OCI-M2 (cell line): ENCODE results near the gene HLA-A.

Experiments
- DNase-seq: peaks from one replicate; lab custom pipeline; 2025; ENCODE audit not compliant: unreplicated experiment; lab: John Stamatoyannopoulos, UW

The HLA-A gene

GRCh38 chr6:29933955-29934354, 8.4 kb upstream of the HLA-A start:
- DNase-seq: no peak

DNA sequence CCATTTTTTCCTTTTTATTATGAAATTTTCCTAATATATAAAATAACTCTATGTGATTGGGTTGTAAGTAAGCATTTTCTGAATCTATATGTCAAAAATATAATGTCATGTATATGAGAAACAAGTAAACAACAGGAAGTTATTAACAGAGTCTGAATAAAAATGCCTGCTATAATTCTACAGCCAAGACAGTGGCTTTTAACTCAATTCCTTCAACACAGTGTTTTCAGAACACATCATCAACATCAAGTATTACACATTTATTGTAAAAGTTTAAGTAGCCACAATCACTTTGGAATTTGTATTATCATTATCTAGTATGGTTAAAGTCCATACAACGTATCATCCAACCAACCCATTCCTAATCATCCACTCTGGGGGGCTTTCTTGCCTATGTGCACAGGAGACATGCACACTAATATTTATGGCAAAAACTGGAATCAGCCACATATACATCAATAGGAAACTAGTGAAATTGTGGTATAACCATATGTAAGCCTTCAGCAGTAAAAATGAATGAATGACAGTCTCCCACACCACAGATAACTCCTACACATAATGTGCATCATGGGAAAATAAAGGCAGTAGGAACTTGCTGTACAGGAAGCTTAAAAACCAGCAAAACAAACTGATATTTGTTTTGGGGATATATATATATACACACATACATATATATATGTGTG, 6.9 kb upstream of the HLA-A start:
- DNase-seq: no peak

GRCh38 chr6:29938746-29939508, 3.4 kb upstream of the HLA-A start:
- DNase-seq: no peak

- DNase-seq: no peak
Observed at GRCh38 chr6:29941016-29941415, 1.3 kb upstream of the HLA-A start.

DNA sequence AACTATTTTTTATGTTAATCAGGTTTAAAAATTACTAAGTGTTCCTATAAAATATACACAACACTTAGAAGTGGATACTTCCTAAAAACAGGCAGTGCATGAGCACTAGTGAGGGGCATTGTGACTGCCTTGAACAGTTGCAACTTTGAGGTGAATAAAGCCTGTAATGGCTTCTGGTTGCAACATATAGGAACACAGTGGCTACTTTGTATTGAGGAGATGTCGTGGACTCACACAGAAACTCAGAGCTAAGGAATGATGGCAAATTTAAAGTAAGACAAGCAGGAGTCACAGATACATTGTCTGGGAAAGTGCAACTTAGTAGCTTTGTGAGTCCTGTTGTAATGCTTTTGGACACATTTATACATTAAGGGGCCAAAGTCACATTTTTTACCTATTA, 861 bp upstream of the HLA-A start:
- no peak for DNase-seq

- DNase-seq: no peak
Observed at GRCh38 chr6:29941916-29942274, 437 bp upstream of the HLA-A start.

- DNase-seq: no peak
Observed at GRCh38 chr6:29943053-29943966, 978 bp downstream of the HLA-A start.

DNA sequence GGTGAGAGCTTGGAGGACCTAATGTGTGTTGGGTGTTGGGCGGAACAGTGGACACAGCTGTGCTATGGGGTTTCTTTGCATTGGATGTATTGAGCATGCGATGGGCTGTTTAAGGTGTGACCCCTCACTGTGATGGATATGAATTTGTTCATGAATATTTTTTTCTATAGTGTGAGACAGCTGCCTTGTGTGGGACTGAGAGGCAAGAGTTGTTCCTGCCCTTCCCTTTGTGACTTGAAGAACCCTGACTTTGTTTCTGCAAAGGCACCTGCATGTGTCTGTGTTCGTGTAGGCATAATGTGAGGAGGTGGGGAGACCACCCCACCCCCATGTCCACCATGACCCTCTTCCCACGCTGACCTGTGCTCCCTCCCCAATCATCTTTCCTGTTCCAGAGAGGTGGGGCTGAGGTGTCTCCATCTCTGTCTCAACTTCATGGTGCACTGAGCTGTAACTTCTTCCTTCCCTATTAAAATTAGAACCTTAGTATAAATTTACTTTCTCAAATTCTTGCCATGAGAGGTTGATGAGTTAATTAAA, 3.0 kb downstream of the HLA-A start:
- DNase-seq: no peak

DNA sequence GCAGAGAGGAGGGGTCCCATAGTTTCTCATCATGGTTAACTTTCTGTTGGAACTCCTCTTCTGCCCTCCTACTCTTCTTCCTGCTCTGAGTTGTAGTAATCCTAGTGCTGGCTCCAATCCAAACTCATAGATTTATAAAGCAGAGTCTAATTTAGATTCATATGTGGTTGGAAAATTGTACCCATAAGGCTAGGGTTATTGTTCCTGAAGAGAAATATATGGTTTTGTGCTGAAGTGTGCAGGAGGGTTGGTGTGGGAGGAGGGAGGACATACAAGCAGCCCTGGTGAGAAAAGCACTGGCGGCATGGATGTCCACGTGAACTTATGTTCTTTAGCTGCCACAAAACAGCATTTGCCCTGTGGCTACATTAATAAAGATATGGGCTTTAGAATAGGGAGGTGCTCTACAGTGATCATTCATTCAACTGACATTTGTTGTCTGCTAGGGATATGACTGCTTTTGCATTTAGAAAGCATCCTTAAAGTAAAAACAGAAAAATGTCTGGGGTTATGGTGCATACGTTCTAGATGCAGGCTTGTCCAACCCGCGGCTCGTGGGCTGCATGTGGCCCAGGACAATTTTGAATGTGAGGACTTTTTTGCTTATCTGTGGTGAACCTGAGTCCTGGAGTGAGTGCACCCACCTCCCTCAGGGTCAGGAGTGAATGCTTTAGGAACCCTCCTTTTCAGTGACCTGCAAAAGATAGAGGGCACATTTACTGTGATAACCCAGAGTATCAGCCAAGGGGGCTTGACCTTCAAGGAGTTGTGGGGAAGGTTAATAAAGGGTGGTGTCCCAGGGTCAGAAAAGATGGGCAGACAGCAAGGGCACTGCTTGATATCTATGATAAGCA, 4.1 kb downstream of the HLA-A start:
- DNase-seq: no peak

DNA sequence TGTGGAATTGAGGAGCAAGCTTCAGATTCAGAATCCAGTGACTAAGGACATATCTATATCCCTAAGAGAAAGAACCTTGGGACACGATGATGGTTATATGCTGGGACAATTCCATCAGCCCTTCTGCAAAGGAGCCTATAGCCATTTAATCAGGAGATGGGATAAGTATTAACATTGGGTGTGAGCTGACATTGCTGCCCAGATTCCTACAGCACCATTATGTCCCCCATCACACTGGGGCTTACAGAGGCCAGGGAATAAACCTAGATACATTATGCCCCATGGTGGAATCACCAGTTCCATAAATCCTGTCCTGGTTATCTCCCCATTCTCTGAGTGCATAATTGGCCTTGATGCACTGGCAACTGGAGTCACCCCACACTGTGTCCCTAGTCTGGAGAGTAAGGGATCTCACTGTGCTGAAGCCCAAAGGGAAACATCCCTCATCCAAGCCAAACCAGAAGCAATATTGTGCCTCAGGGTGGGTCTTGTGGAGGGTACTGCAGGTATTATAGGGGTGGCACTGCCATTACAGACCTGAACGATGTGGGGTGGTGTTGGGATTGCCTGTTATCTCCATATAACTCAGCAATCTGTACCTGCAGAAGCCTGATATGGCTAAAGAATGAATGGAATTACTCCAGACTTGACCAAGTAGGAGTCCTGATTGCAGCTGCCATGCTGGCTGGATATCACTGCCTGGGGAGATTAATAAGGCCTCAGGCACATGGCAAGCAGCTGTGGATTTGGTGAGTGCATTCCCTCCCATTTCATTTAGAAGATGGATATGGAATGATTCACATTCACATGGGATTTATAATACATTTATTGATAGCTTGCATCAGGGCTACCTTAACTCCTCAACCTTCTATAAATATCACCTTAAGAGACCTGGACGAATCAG, 5.0 kb downstream of the HLA-A start:
- no peak for DNase-seq

DNA sequence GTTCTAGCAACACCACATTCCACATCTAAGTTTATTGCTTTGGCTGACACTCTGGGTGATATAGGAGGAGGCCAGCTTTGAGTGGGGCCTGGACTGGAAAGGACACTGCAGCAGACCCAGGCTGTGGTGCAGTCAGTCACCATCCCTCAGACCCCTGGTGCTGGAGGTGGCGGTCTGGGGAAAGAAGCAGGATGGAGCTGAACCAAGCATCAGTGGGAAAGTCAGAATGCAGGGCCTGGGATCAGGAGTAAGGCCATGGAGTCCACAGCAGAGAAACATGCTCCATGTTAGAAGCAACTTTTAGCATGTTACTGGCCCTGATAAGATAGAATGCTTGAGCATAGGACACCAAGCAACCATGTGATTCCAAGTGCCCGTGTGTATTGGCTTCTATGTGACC, 5.9 kb downstream of the HLA-A start:
- DNase-seq: no peak

GRCh38 chr6:29949934-29950333, 7.6 kb downstream of the HLA-A start:
- no peak for DNase-seq

GRCh38 chr6:29951882-29952281, 9.6 kb downstream of the HLA-A start:
- DNase-seq: no peak

DNA sequence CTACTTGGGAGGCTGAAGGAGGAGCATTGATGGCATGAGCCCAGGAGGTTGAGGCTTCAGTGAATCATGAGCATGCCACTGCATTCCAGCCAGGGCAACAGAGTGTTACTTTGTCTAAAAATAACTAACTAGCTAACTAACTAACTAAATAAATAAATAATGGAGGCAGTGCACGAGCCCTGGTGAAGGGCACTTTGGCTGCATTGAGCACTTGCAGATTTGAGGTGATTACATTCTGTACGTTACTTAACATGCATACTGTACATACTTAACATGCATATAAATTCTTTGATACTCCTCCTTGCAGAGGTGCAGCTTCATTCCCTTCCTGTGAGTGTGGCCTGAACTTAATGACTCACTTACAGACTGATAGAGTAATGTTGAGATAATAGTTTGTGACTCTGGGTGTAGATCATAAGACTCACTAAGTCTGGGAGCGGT, 10.7 kb downstream of the HLA-A start:
- no peak for DNase-seq

- DNase-seq: no peak
Observed at GRCh38 chr6:29953686-29954085, 11.4 kb downstream of the HLA-A start.

- DNase-seq: no peak
Observed at GRCh38 chr6:29954272-29954671, 11.9 kb downstream of the HLA-A start.

GRCh38 chr6:29955783-29956182, 13.5 kb downstream of the HLA-A start:
- no peak for DNase-seq

DNA sequence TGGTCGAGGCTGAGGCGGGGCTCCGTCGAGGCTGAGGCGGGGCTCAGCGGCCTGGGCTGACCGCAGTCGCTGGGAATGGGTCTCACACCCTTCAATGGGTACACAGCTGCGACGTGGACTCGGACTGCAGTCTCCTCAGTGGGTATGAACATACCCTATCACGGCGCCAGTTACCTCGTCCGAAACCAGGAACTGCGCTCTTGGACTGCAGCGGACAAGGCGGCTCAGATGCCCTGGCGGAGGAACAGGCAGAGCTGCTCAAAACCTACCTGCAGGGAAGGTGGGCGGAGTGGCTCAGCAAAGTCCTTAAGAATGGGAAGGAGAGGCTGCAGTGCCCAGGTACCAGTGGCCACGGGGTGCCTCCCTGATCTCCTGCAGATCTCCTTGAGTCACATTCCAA, 14.2 kb downstream of the HLA-A start:
- no peak for DNase-seq

GRCh38 chr6:29958046-29958445, 15.7 kb downstream of the HLA-A start:
- no peak for DNase-seq

- DNase-seq: no peak
Observed at GRCh38 chr6:29958921-29959320, 16.6 kb downstream of the HLA-A start.
